ENCODE measurements around the gene BCL2L1. TPM values are rescaled to one million over a fixed set of nuclear protein-coding genes. Genes with fewer than 3 reads are reported as not detected.

The BCL2L1 gene
- total RNA-seq, 1 donor from 2014 or later: 60.0 TPM

DNA sequence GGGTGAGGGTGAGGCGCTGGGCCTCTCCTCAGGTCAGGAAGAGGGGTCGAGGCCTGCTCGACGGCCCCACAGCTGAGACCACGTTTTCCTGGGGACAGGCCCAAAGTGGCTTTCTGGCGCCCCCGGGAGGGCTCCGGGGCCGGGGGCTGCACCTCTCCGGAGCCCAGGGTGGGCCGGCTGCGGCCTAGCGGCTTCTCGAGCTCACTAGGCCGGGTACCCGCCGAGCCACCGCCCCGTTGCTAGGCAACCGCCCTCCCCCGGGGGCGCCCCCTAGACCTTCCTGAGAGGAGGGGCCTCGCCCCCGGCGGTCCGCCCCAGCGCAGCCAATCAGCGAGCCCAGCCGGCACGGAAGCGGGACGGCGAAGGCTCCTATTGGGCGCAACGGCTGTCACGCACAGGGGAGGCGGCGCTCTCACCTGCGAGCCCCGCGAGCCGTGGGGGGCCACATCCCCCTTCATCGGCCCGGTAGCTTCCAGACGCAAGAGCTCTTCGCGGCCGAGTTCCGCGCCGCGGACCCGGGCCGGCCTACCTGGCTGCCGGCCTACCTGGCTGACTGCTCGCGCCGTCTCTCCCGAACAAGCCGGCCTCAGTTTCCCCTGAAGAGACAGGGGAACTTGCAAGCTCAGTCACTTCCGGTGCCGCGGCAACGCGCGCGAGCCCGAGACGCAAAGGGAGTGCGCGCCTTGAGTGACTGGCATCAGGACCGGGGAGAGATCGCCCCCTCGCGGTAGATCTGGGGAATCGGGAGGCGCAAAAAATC, 831 bp upstream of the BCL2L1 start:
- Histone ChIP-seq H4K20me1 (ENCODE audit: low read depth) (peaks cover 15% of the 10 kb centered on the region), H3K79me2 (ENCODE audit: low read depth) (peaks cover 42% of the 10 kb centered on the region), H3K27ac (peak overlapping the region; percentile 85), H3K9me3 (ENCODE audit: low read depth) (no peaks in the 10 kb centered on the region), H3K4me3 (peak overlapping the region; percentile 68), H3F3A (ENCODE audit: low read depth) (peaks cover 23% of the 10 kb centered on the region), H3K4me1 (peaks cover 32% of the 10 kb centered on the region), H3K4me2 (peak overlapping the region; percentile 75), H3K36me3 (no peaks in the 10 kb centered on the region), H3K9ac (peak overlapping the region; percentile 40), H2AFZ (replicated peaks) (peak overlapping the region; percentile 90), H3K27me3 (no peaks in the 10 kb centered on the region)
- Mint-ChIP-seq H3K36me3 (peaks cover 11% of the 10 kb centered on the region), H3K9me3 (no peaks in the 10 kb centered on the region), H3K27ac (peak overlapping the region; percentile 99), H3K4me1 (peaks cover 43% of the 10 kb centered on the region), H3K27me3 (ENCODE audit: insufficient read depth, low read depth) (peaks cover 5% of the 10 kb centered on the region), H3K4me3 (peak overlapping the region; percentile 93)
- TF ChIP-seq EZH2 (IDR thresholded peaks at IDR 0.05): peak; percentile 60
- no peak for TF ChIP-seq EZH2phosphoT487 (IDR thresholded peaks at IDR 0.05)
- TF ChIP-seq, protein P1, sequence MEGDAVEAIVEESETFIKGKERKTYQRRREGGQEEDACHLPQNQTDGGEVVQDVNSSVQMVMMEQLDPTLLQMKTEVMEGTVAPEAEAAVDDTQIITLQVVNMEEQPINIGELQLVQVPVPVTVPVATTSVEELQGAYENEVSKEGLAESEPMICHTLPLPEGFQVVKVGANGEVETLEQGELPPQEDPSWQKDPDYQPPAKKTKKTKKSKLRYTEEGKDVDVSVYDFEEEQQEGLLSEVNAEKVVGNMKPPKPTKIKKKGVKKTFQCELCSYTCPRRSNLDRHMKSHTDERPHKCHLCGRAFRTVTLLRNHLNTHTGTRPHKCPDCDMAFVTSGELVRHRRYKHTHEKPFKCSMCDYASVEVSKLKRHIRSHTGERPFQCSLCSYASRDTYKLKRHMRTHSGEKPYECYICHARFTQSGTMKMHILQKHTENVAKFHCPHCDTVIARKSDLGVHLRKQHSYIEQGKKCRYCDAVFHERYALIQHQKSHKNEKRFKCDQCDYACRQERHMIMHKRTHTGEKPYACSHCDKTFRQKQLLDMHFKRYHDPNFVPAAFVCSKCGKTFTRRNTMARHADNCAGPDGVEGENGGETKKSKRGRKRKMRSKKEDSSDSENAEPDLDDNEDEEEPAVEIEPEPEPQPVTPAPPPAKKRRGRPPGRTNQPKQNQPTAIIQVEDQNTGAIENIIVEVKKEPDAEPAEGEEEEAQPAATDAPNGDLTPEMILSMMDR (IDR thresholded peaks at IDR 0.05): peak; percentile 99
- peak; percentile 99 for DNase-seq (ENCODE audit: low spot score)

DNA sequence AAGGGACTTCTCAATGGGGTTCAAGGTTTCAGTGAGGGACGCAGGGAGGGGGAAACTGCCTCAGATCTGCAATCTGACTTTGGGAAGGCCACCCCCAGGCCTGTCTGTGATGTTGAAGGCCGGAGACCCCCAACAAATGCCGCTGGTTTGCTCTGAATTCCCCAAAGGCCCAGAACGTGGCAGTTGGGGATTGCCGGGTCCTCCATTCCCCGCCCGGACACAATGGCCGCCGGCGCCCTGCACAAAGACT, 326 bp upstream of the BCL2L1 start:
- peak overlapping the region; percentile 75 for H3K4me2 ChIP-seq
- H2AFZ ChIP-seq (replicated peaks): peak overlapping the region; percentile 5
- H3K4me3 Mint-ChIP-seq: peak overlapping the region; percentile 93
- peaks cover 23% of the 10 kb centered on the region for H3F3A ChIP-seq (ENCODE audit: low read depth)
- H3K9me3 ChIP-seq (ENCODE audit: low read depth): no peaks in the 10 kb centered on the region
- peak overlapping the region; percentile 99 for H3K27ac Mint-ChIP-seq
- H3K36me3 Mint-ChIP-seq: peaks cover 11% of the 10 kb centered on the region
- TF ChIP-seq EZH2 (IDR thresholded peaks at IDR 0.05): no peak
- TF ChIP-seq, protein P1 (IDR thresholded peaks at IDR 0.05): no peak
- no peaks in the 10 kb centered on the region for H3K36me3 ChIP-seq
- no peak for DNase-seq (ENCODE audit: low spot score)
- peaks cover 5% of the 10 kb centered on the region for H3K27me3 Mint-ChIP-seq (ENCODE audit: insufficient read depth, low read depth)
- peaks cover 15% of the 10 kb centered on the region for H4K20me1 ChIP-seq (ENCODE audit: low read depth)
- no peaks in the 10 kb centered on the region for H3K9me3 Mint-ChIP-seq
- peaks cover 47% of the 10 kb centered on the region for H3K79me2 ChIP-seq (ENCODE audit: low read depth)
- peaks cover 43% of the 10 kb centered on the region for H3K4me1 Mint-ChIP-seq
- peak overlapping the region; percentile 85 for H3K27ac ChIP-seq
- no peaks in the 10 kb centered on the region for H3K27me3 ChIP-seq
- peaks cover 32% of the 10 kb centered on the region for H3K4me1 ChIP-seq
- H3K9ac ChIP-seq: peak overlapping the region; percentile 40
- H3K4me3 ChIP-seq: peak overlapping the region; percentile 68

DNA sequence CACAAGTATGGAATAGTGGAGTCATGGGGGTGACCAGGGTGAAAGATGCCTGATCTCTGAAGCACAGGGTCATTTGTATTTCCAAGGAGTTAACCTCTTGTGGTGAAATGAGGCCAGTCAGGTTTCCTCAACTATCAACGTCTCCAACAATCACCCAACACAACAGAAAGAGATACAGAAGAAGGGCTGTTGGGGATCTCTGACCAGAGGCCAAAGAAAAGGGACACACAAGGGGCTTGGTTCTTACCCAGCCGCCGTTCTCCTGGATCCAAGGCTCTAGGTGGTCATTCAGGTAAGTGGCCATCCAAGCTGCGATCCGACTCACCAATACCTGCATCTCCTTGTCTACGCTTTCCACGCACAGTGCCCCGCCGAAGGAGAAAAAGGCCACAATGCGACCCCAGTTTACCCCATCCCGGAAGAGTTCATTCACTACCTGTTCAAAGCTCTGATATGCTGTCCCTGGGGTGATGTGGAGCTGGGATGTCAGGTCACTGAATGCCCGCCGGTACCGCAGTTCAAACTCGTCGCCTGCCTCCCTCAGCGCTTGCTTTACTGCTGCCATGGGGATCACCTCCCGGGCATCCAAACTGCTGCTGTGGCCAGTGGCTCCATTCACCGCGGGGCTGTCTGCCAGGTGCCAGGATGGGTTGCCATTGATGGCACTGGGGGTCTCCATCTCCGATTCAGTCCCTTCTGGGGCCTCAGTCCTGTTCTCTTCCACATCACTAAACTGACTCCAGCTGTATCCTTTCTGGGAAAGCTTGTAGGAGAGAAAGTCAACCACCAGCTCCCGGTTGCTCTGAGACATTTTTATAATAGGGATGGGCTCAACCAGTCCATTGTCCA, 1.0 kb downstream of the BCL2L1 start:
- H3K27ac ChIP-seq: peak overlapping the region; percentile 85
- Mint-ChIP-seq H3K9me3 (no peaks in the 10 kb centered on the region), H3K27ac (peak overlapping the region; percentile 91), H3K4me3 (peak overlapping the region; percentile 93), H3K27me3 (ENCODE audit: insufficient read depth, low read depth) (peaks cover 3% of the 10 kb centered on the region), H3K4me1 (peaks cover 51% of the 10 kb centered on the region), H3K36me3 (peaks cover 23% of the 10 kb centered on the region)
- H3K4me1 ChIP-seq: peaks cover 40% of the 10 kb centered on the region
- H3F3A ChIP-seq (ENCODE audit: low read depth): peaks cover 23% of the 10 kb centered on the region
- H3K36me3 ChIP-seq: no peaks in the 10 kb centered on the region
- peak overlapping the region; percentile 68 for H3K4me3 ChIP-seq
- H3K9me3 ChIP-seq (ENCODE audit: low read depth): no peaks in the 10 kb centered on the region
- peaks cover 61% of the 10 kb centered on the region for H3K79me2 ChIP-seq (ENCODE audit: low read depth)
- no peak for DNase-seq (ENCODE audit: low spot score)
- peak overlapping the region; percentile 75 for H3K4me2 ChIP-seq
- TF ChIP-seq EZH2phosphoT487 (IDR thresholded peaks at IDR 0.05) (no peak), EZH2 (IDR thresholded peaks at IDR 0.05) (no peak)
- TF ChIP-seq, protein P1 (IDR thresholded peaks at IDR 0.05): no peak
- H4K20me1 ChIP-seq (ENCODE audit: low read depth): peaks cover 15% of the 10 kb centered on the region
- no peak overlapping the region for H2AFZ ChIP-seq (replicated peaks)
- no peaks in the 10 kb centered on the region for H3K27me3 ChIP-seq
- no peak overlapping the region for H3K9ac ChIP-seq

All from neural progenitor cell (in vitro differentiated cells).